Measurements from ENCODE around the gene PSMA6. TPM values are rescaled to one million over a fixed set of nuclear protein-coding genes. Genes with fewer than 3 reads are reported as not detected.

The PSMA6 gene
- total and polyA plus RNA-seq, 2 of the 13 experiments (the other 11 are each of a cell fraction or from before 2014, with no cell fraction given) = 525 to 1,109 TPM

GRCh38 chr14:35333797-35334743 is 41.9 kb downstream of the PSMA6 start (continued):
- TF ChIP-seq CREM (IDR thresholded peaks at IDR 0.05) (no peak), CREM (CRISPR knock-in tag; IDR thresholded peaks at IDR 0.05) (no peak; the same call in 1 of the 2 replicates), EED (CRISPR knock-in tag; IDR thresholded peaks at IDR 0.05) (no peak), ZNF18 (CRISPR knock-in tag; IDR thresholded peaks at IDR 0.05; ENCODE audit: insufficient replicate concordance) (no peak), ZFP36L1 (CRISPR knock-in tag; IDR thresholded peaks at IDR 0.05) (no peak), SIN3A (IDR thresholded peaks at IDR 0.05; ENCODE audit: borderline replicate concordance, low read depth, low read length) (peak; percentile 28; the same call in 1 of the 2 replicates), CERS6 (CRISPR knock-in tag; IDR thresholded peaks at IDR 0.05) (0 out of 2 replicates have a peak, but pooled peaks have one; percentile 82), ZNF180 (CRISPR knock-in tag; IDR thresholded peaks at IDR 0.05; ENCODE audit: borderline replicate concordance, low read depth) (no peak), PPARG (CRISPR knock-in tag; conservative IDR thresholded peaks at IDR 0.05) (no peak), ZFP62 (CRISPR knock-in tag; IDR thresholded peaks at IDR 0.05) (no peak), SMYD3 (CRISPR knock-in tag; IDR thresholded peaks at IDR 0.05) (no peak; the same call in 1 of the 2 replicates), THYN1 (CRISPR knock-in tag; IDR thresholded peaks at IDR 0.05; ENCODE audit: borderline replicate concordance, low read depth) (no peak), SIX4 (CRISPR knock-in tag; IDR thresholded peaks at IDR 0.05) (no peak), EZH2 (conservative IDR thresholded peaks at IDR 0.05; ENCODE audit: low read depth, low read length) (no peak), ZFP36L2 (CRISPR knock-in tag; IDR thresholded peaks at IDR 0.05) (no peak), MED8 (CRISPR knock-in tag; IDR thresholded peaks at IDR 0.05; ENCODE audit: insufficient replicate concordance) (no peak), ZBTB37 (CRISPR knock-in tag; IDR thresholded peaks at IDR 0.05) (no peak), ZNF143 (CRISPR knock-in tag; IDR thresholded peaks at IDR 0.05) (no peak; the same call in 1 of the 2 replicates), ZNF660 (CRISPR knock-in tag; IDR thresholded peaks at IDR 0.05; ENCODE audit: borderline replicate concordance, low read depth) (no peak), RFX3 (CRISPR knock-in tag; IDR thresholded peaks at IDR 0.05) (no peak), MXD1 (CRISPR knock-in tag; IDR thresholded peaks at IDR 0.05) (peak; percentile 7; the same call in 1 of the 2 replicates), IRF1 (CRISPR knock-in tag; IDR thresholded peaks at IDR 0.05; ENCODE audit: low read depth) (no peak), CC2D1A (CRISPR knock-in tag; IDR thresholded peaks at IDR 0.05) (no peak), SNAI1 (CRISPR knock-in tag; IDR thresholded peaks at IDR 0.05; ENCODE audit: borderline replicate concordance) (peak; percentile 27; the same call in 1 of the 2 replicates)
